IMR-90 (cell line): ENCODE data around the gene PLEKHA8. TPM values are rescaled to one million over a fixed set of nuclear protein-coding genes. Genes with fewer than 3 reads are reported as not detected.

Experiments used
- ATAC-seq: fragments of 200-7000 bp; cut with Tn5 transposase; 2 replicates; pipeline ENCODE4 v1.9.1; 2020; ENCODE audit warnings: low read depth, mild to moderate bottlenecking, moderate library complexity
- BruUV-seq: library from RNA; stranded (reverse); fragments of 400-500 nt; replicated peaks from 2 replicates; lab custom pipeline; 2021; lab: Mats Ljungman, UMichigan
- CTCF ChIA-PET: fragments of 300-600 bp; formaldehyde crosslinking; extraction: SDS; loops from one replicate; lab custom pipeline; 2021; ENCODE audit warnings: antibody characterized with exemption; lab: Yijun Ruan, JAX
- POLR2A ChIA-PET: fragments of 300-600 bp; sonication (Branson Sonifier 250); formaldehyde crosslinking; loops from one replicate; lab custom pipeline; 2022; ENCODE audit warnings: antibody characterized with exemption; ENCODE audit not compliant: unreplicated experiment; lab: Charles Lee
- DNase-seq: peaks from one replicate; pipeline ENCODE4 v3.0.0; 2013
- H2AFZ ChIP-seq: replicated peaks from 2 replicates; pipeline ENCODE3; 2013; ENCODE audit warnings: low read length, mild to moderate bottlenecking; ENCODE audit not compliant: poor library complexity
- H2AK5ac ChIP-seq: 2 replicates; pipeline ENCODE4 v1.6.1; 2013; ENCODE audit warnings: low read depth, low read length, inconsistent platforms
- H2AK9ac ChIP-seq: replicated peaks from 2 replicates; pipeline ENCODE3; 2013; ENCODE audit warnings: mild to moderate bottlenecking, low read depth, low read length, moderate library complexity; ENCODE audit not compliant: poor library complexity
- H2BK120ac ChIP-seq: 2 replicates; pipeline ENCODE4 v1.6.1; 2013; ENCODE audit warnings: low read depth, low read length, inconsistent platforms
- H2BK15ac ChIP-seq: 3 replicates; pipeline ENCODE4 v1.6.1; 2013; ENCODE audit warnings: low read depth, low read length, inconsistent platforms
- H2BK20ac ChIP-seq: 2 replicates; pipeline ENCODE4 v1.6.1; 2013; ENCODE audit warnings: low read depth, mild to moderate bottlenecking, inconsistent platforms, low read length, moderate library complexity
- H2BK5ac ChIP-seq: 2 replicates; pipeline ENCODE4 v1.6.1; 2013; ENCODE audit warnings: mild to moderate bottlenecking, low read depth, low read length, inconsistent platforms; ENCODE audit not compliant: poor library complexity, severe bottlenecking
- H3K14ac ChIP-seq: replicated peaks from 2 replicates; pipeline ENCODE4 v1.6.1; 2013; ENCODE audit warnings: low read depth, low read length, inconsistent platforms
- H3K18ac ChIP-seq: 2 replicates; pipeline ENCODE4 v1.6.1; 2013; ENCODE audit warnings: low read depth, low read length, control low read depth
- H3K23ac ChIP-seq: 2 replicates; pipeline ENCODE4 v1.6.1; 2013; ENCODE audit warnings: low read depth, low read length, inconsistent platforms
- H3K27ac ChIP-seq: 2 replicates; pipeline ENCODE4 v1.5.1; 2013; ENCODE audit warnings: mild to moderate bottlenecking, control low read depth, low read length; ENCODE audit not compliant: insufficient read depth
- H3K27me3 ChIP-seq: 2 replicates; pipeline ENCODE4 v1.6.1; 2013; ENCODE audit warnings: low read length; ENCODE audit not compliant: control insufficient read depth, insufficient read depth
- H3K36me3 ChIP-seq: 2 replicates; pipeline ENCODE4 v1.6.1; 2013; ENCODE audit warnings: low read length, mixed read lengths; ENCODE audit not compliant: control insufficient read depth, insufficient read depth
- H3K4ac ChIP-seq: 2 replicates; pipeline ENCODE4 v1.6.1; 2013; ENCODE audit warnings: low read depth, low read length, inconsistent platforms
- H3K4me1 ChIP-seq: 2 replicates; pipeline ENCODE4 v1.6.1; 2013; ENCODE audit warnings: low read length, mixed read lengths; ENCODE audit not compliant: control insufficient read depth, insufficient read depth
- H3K4me2 ChIP-seq: 2 replicates; pipeline ENCODE4 v1.6.1; 2013; ENCODE audit warnings: low read depth, mild to moderate bottlenecking, control low read depth, low read length, moderate library complexity
- H3K4me3 ChIP-seq: 2 replicates; pipeline ENCODE4 v1.5.1; 2013; ENCODE audit warnings: low read depth, mild to moderate bottlenecking, control low read depth, low read length, moderate library complexity; ENCODE audit not compliant: insufficient read depth
- H3K56ac ChIP-seq: 2 replicates; pipeline ENCODE4 v1.6.1; 2013; ENCODE audit warnings: low read length, inconsistent platforms; ENCODE audit not compliant: insufficient read depth; ENCODE audit errors: extremely low read depth
- H3K79me1 ChIP-seq, 2 experiments: 2 replicates each; pipeline ENCODE4 v1.6.1; 2013; ENCODE audit warnings: low read length in 2 of 2, inconsistent platforms in 1 of 2, low read depth in 1 of 2
- H3K9ac ChIP-seq: 2 replicates; pipeline ENCODE4 v1.6.1; 2013; ENCODE audit warnings: low read depth, low read length, control low read depth
- H3K9me1 ChIP-seq: 2 replicates; pipeline ENCODE4 v1.6.1; 2013; ENCODE audit warnings: low read length, inconsistent platforms; ENCODE audit not compliant: insufficient read depth
- H3K9me3 ChIP-seq: 2 replicates; pipeline ENCODE4 v1.6.1; 2013; ENCODE audit warnings: low read length; ENCODE audit not compliant: control insufficient read depth, insufficient read depth
- H4K20me1 ChIP-seq: 2 replicates; pipeline ENCODE4 v1.6.1; 2013; ENCODE audit warnings: low read length, inconsistent platforms; ENCODE audit not compliant: insufficient read depth
- H4K5ac ChIP-seq: 2 replicates; pipeline ENCODE4 v1.6.1; 2013; ENCODE audit warnings: mild to moderate bottlenecking, low read depth, low read length, control low read depth
- H4K8ac ChIP-seq, 2 experiments: 2 replicates each; pipeline ENCODE4 v1.6.1; 2013; ENCODE audit warnings: low read depth in 2 of 2, low read length in 2 of 2, control low read depth in 1 of 2, inconsistent platforms in 1 of 2
- H4K91ac ChIP-seq: 2 replicates; pipeline ENCODE4 v1.6.1; 2013; ENCODE audit warnings: low read depth, low read length, inconsistent platforms; ENCODE audit not compliant: insufficient read depth
- BHLHE40 ChIP-seq: fragments of 150-350 bp; IDR thresholded peaks from 2 replicates; pipeline ENCODE4 v1.6.1; 2016; ENCODE audit warnings: mild to moderate bottlenecking, low read depth, low read length
- CEBPB ChIP-seq: IDR thresholded peaks from 2 replicates; pipeline ENCODE4 v1.6.1; 2012; ENCODE audit warnings: low read depth, low read length, improper control_type of control experiment
- ELK1 ChIP-seq: fragments of 150-350 bp; IDR thresholded peaks from 2 replicates; pipeline ENCODE4 v1.6.1; 2016; ENCODE audit warnings: low read depth, mild to moderate bottlenecking, low read length, moderate library complexity, borderline replicate concordance
- FOS ChIP-seq: fragments of 150-350 bp; IDR thresholded peaks from 2 replicates; pipeline ENCODE4 v1.6.1; 2016; ENCODE audit warnings: low read depth, low read length
- MAZ ChIP-seq: IDR thresholded peaks from 2 replicates; pipeline ENCODE4 v1.6.1; 2012; ENCODE audit warnings: low read depth, mild to moderate bottlenecking, low read length, improper control_type of control experiment, moderate library complexity, borderline replicate concordance
- NFE2L2 ChIP-seq: fragments of 150-350 bp; IDR thresholded peaks from 2 replicates; pipeline ENCODE4 v1.6.1; 2016; ENCODE audit warnings: low read depth, mild to moderate bottlenecking, low read length
- RAD21 ChIP-seq: IDR thresholded peaks from 2 replicates; pipeline ENCODE4 v1.6.1; 2012; ENCODE audit warnings: low read length, improper control_type of control experiment
- RCOR1 ChIP-seq: IDR thresholded peaks from 2 replicates; pipeline ENCODE4 v1.6.1; 2012; ENCODE audit warnings: mild to moderate bottlenecking, low read length, improper control_type of control experiment; ENCODE audit not compliant: insufficient replicate concordance
- RFX5 ChIP-seq: IDR thresholded peaks from 2 replicates; pipeline ENCODE4 v1.8.0; 2012; ENCODE audit warnings: low read depth, mild to moderate bottlenecking, low read length, moderate library complexity
- USF2 ChIP-seq: fragments of 150-350 bp; IDR thresholded peaks from 2 replicates; pipeline ENCODE4 v1.6.1; 2017; ENCODE audit warnings: mild to moderate bottlenecking, antibody characterized with exemption, low read length, low read depth
- WGBS, 2 experiments: methylation state at CpG; one replicate each; pipeline versions ENCODE4 v1.1.5 to v1.1.7; 2013; ENCODE audit warnings: missing lambda C conversion rate in 2 of 2; ENCODE audit not compliant: insufficient read length in 1 of 2; ENCODE audit errors: extremely low coverage in 2 of 2; 5-methylcytosine and 5-hydroxymethylcytosine counted together
- dilution Hi-C: fragments of 300-500 bp; cut with HindIII; formaldehyde crosslinking; loops from one replicate; pipeline ENCODE4 v1.14.3; 2018; ENCODE audit warnings: low sequenced_read_pairs; ENCODE audit not compliant: unreplicated experiment
- in situ Hi-C: fragments of 300-500 bp; cut with MboI; formaldehyde crosslinking; loops from 3 replicates; pipeline ENCODE4 v1.14.3; 2019; ENCODE audit warnings: low sequenced_read_pairs, inconsistent platforms, mixed read lengths
- intact Hi-C: fragments of 100-400 bp; cut with micrococcal nuclease; formaldehyde crosslinking; loops from 2 replicates; pipeline ENCODE4 v1.10.0; 2022
- polyA plus RNA-seq, 3 experiments: library from polyadenylated mRNA; depleted of rRNA; stranded (reverse); fragments of >200 nt; gene quantifications; 2 replicates each; pipeline ENCODE4 v1.2.3, GENCODE V29; 2012; ENCODE audit warnings: low replicate concordance in 1 of 3
- total RNA-seq: library from RNA; depleted of rRNA; stranded (reverse); fragments of >200 nt; gene quantifications from 2 replicates; pipeline ENCODE4 v1.2.3, GENCODE V29; 2012

PLEKHA8 gene
- total and polyA plus RNA-seq, 2 of the 4 experiments (the other 2 are of a cell fraction): 3.6 to 9.7 TPM

- Histone ChIP-seq H3K4ac (no peak overlapping the region), H3K56ac (no peak overlapping the region), H3K9me3 (no peaks in the 10 kb centered on the region), H3K4me1 (no peaks in the 10 kb centered on the region), H4K8ac (no peak overlapping the region), H2AK9ac (no peak overlapping the region), H3K9me1 (no peaks in the 10 kb centered on the region), H3K14ac (no peak overlapping the region), H3K18ac (no peak overlapping the region), H4K91ac (no peak overlapping the region), H2BK15ac (no peak overlapping the region), H3K9ac (no peak overlapping the region), H3K79me1 (no peaks in the 10 kb centered on the region), H2BK20ac (no peak overlapping the region), H3K27me3 (no peaks in the 10 kb centered on the region), H3K4me2 (no peak overlapping the region), H3K4me3 (no peak overlapping the region), H3K36me3 (no peaks in the 10 kb centered on the region), H2AK5ac (no peak overlapping the region), H2BK5ac (no peak overlapping the region), H2AFZ (no peak overlapping the region), H3K23ac (no peak overlapping the region), H4K5ac (no peak overlapping the region), H4K20me1 (no peaks in the 10 kb centered on the region), H2BK120ac (no peak overlapping the region), H3K27ac (no peak overlapping the region)
- dilution Hi-C loops: no loop called here
- TF ChIP-seq RFX5 (no peak), RCOR1 (no peak), CEBPB (no peak), USF2 (no peak), ELK1 (no peak), MAZ (no peak), NFE2L2 (no peak), RAD21 (no peak), BHLHE40 (no peak), FOS (no peak)
- intact Hi-C loops: no loop called here
- no TSS peak for BruUV-seq
- in situ Hi-C loops: no loop called here
- ATAC-seq (no peak), DNase-seq (no peak)
- WGBS, 2 experiments: 85% methylated on average over 3 of the region's 4 CpGs; no CpG with 5 or more reads in 1 of the 2 experiments
- CTCF ChIA-PET: interaction anchor here (0.6 kb wide), 1 partner anchor 385 kb away, joined by 3 read pairs; no protein-coding TSS in a partner anchor
- POLR2A ChIA-PET: no interaction called here
These were observed 91.8 kb downstream of the PLEKHA8 start for GRCh38 chr7:30119890-30120577.
